ENCODE data around the gene PLEK2. TPM values are rescaled to one million over a fixed set of nuclear protein-coding genes. Genes with fewer than 3 reads are reported as not detected.
A peak's percentile ranks its signal among the peaks of the same experiment; 100 is the strongest.

PLEK2 gene
- total and polyA plus RNA-seq, 2 of the 13 experiments (the other 11 are each of a cell fraction or from before 2014, with no cell fraction given): 0.26 to 1.5 TPM

DNA sequence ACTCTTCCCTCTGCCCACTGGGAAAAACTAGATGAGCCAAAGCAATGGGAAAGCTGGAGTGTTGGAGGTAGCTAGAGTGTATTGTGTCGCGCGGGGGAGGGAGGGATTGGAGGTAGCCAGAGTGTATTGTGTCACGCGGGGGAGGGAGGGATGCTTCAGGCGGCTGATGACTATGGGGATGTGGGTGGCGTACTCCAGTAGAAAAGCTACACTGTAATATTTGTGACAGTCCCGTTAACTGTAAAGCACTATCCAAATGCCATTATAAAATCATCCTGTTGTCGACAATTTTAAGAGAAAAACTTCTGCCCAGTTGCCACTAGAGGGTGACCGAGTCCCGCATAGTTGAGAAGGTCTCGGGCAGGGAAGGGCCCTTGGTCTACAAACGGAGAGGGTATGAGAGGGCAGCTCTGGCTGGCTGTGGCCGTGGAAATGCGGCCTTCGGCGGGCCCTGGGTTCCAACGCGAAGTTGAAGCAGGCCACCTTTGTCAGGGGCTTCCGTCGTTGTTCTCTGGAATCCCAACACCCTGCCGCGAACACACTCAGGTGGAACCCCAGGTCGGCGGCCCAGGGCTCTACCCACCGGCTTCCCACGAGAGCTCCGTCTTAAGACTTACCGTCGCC is 15.1 kb upstream of the PLEK2 start (continued):
- TF ChIP-seq, protein P1, sequence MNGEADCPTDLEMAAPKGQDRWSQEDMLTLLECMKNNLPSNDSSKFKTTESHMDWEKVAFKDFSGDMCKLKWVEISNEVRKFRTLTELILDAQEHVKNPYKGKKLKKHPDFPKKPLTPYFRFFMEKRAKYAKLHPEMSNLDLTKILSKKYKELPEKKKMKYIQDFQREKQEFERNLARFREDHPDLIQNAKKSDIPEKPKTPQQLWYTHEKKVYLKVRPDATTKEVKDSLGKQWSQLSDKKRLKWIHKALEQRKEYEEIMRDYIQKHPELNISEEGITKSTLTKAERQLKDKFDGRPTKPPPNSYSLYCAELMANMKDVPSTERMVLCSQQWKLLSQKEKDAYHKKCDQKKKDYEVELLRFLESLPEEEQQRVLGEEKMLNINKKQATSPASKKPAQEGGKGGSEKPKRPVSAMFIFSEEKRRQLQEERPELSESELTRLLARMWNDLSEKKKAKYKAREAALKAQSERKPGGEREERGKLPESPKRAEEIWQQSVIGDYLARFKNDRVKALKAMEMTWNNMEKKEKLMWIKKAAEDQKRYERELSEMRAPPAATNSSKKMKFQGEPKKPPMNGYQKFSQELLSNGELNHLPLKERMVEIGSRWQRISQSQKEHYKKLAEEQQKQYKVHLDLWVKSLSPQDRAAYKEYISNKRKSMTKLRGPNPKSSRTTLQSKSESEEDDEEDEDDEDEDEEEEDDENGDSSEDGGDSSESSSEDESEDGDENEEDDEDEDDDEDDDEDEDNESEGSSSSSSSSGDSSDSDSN (CRISPR knock-in tag; IDR thresholded peaks at IDR 0.05): peak; percentile 67
- TF ChIP-seq JARID2 (CRISPR knock-in tag; IDR thresholded peaks at IDR 0.05; ENCODE audit: insufficient replicate concordance) (peak; percentile 41), RAD21 (CRISPR knock-in tag; IDR thresholded peaks at IDR 0.05) (peak; percentile 82), KLF16 (CRISPR knock-in tag; IDR thresholded peaks at IDR 0.05) (0 out of 4 replicates have a peak, but pooled peaks of 1 of the 2 experiments have one; percentile 24), IRF2 (CRISPR knock-in tag; IDR thresholded peaks at IDR 0.05) (0 out of 2 replicates have a peak, but pooled peaks have one; percentile 33), SMC3 (IDR thresholded peaks at IDR 0.05; ENCODE audit: low read length) (peak; percentile 82), HNRNPL (IDR thresholded peaks at IDR 0.05; ENCODE audit: low read depth, low read length) (peak; percentile 24; the same call in 1 of the 2 replicates), XRCC5 (optimal IDR thresholded peaks at IDR 0.05; ENCODE audit: low read length) (peak; percentile 81), AKAP8 (CRISPR knock-in tag; IDR thresholded peaks at IDR 0.05) (no peak), ZNF616 (CRISPR knock-in tag; IDR thresholded peaks at IDR 0.05; ENCODE audit: low read depth) (no peak), ZNF572 (CRISPR knock-in tag; IDR thresholded peaks at IDR 0.05) (0 out of 2 replicates have a peak, but pooled peaks have one; percentile 26)
- TF ChIP-seq, protein P2, sequence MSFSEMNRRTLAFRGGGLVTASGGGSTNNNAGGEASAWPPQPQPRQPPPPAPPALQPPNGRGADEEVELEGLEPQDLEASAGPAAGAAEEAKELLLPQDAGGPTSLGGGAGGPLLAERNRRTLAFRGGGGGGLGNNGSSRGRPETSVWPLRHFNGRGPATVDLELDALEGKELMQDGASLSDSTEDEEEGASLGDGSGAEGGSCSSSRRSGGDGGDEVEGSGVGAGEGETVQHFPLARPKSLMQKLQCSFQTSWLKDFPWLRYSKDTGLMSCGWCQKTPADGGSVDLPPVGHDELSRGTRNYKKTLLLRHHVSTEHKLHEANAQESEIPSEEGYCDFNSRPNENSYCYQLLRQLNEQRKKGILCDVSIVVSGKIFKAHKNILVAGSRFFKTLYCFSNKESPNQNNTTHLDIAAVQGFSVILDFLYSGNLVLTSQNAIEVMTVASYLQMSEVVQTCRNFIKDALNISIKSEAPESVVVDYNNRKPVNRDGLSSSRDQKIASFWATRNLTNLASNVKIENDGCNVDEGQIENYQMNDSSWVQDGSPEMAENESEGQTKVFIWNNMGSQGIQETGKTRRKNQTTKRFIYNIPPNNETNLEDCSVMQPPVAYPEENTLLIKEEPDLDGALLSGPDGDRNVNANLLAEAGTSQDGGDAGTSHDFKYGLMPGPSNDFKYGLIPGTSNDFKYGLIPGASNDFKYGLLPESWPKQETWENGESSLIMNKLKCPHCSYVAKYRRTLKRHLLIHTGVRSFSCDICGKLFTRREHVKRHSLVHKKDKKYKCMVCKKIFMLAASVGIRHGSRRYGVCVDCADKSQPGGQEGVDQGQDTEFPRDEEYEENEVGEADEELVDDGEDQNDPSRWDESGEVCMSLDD (CRISPR knock-in tag; IDR thresholded peaks at IDR 0.05; ENCODE audit: borderline replicate concordance): no peak
- TF ChIP-seq, protein P3, sequence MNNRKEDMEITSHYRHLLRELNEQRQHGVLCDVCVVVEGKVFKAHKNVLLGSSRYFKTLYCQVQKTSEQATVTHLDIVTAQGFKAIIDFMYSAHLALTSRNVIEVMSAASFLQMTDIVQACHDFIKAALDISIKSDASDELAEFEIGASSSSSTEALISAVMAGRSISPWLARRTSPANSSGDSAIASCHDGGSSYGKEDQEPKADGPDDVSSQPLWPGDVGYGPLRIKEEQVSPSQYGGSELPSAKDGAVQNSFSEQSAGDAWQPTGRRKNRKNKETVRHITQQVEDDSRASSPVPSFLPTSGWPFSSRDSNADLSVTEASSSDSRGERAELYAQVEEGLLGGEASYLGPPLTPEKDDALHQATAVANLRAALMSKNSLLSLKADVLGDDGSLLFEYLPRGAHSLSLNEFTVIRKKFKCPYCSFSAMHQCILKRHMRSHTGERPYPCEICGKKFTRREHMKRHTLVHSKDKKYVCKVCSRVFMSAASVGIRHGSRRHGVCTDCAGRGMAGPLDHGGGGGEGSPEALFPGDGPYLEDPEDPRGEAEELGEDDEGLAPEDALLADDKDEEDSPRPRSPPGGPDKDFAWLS (CRISPR knock-in tag; IDR thresholded peaks at IDR 0.05; ENCODE audit: borderline replicate concordance): no peak
- TF ChIP-seq, protein P4, sequence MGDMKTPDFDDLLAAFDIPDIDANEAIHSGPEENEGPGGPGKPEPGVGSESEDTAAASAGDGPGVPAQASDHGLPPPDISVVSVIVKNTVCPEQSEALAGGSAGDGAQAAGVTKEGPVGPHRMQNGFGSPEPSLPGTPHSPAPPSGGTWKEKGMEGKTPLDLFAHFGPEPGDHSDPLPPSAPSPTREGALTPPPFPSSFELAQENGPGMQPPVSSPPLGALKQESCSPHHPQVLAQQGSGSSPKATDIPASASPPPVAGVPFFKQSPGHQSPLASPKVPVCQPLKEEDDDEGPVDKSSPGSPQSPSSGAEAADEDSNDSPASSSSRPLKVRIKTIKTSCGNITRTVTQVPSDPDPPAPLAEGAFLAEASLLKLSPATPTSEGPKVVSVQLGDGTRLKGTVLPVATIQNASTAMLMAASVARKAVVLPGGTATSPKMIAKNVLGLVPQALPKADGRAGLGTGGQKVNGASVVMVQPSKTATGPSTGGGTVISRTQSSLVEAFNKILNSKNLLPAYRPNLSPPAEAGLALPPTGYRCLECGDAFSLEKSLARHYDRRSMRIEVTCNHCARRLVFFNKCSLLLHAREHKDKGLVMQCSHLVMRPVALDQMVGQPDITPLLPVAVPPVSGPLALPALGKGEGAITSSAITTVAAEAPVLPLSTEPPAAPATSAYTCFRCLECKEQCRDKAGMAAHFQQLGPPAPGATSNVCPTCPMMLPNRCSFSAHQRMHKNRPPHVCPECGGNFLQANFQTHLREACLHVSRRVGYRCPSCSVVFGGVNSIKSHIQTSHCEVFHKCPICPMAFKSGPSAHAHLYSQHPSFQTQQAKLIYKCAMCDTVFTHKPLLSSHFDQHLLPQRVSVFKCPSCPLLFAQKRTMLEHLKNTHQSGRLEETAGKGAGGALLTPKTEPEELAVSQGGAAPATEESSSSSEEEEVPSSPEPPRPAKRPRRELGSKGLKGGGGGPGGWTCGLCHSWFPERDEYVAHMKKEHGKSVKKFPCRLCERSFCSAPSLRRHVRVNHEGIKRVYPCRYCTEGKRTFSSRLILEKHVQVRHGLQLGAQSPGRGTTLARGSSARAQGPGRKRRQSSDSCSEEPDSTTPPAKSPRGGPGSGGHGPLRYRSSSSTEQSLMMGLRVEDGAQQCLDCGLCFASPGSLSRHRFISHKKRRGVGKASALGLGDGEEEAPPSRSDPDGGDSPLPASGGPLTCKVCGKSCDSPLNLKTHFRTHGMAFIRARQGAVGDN (CRISPR knock-in tag; IDR thresholded peaks at IDR 0.05): peak; percentile 34; the same call in 1 of the 2 replicates
